ENCODE data around the gene PDE4A. TPM values are rescaled to one million over a fixed set of nuclear protein-coding genes. Genes with fewer than 3 reads are reported as not detected.
"Not testable (repeated sequence)": the region's sequence is repeated elsewhere in the genome, so short reads cannot be mapped to it uniquely, and the experiment has no call there.

The PDE4A gene
- polyA plus RNA-seq, 2 of the 4 experiments (the other 2 are of a cell fraction): 1.2 to 3.7 TPM

- Histone ChIP-seq H3K4me3 (no peak overlapping the region), H3K4me1 (no peaks in the 10 kb centered on the region), H3K9me3 (no peaks in the 10 kb centered on the region), H3K27ac (no peak overlapping the region), H3K4me2 (no peak overlapping the region)
- CTCF ChIA-PET: interaction anchor here (1.4 to 1.5 kb wide), 2 partner anchors 19 to 31 kb away, joined by 3 to 4 read pairs; no protein-coding TSS in a partner anchor
- ATAC-seq (no peak), FAIRE-seq (no peak), DNase-seq (ENCODE audit: low read depth in 1 of 2, low spot score in 1 of 2) (no peak)
- WGBS (ENCODE audit: missing lambda C conversion rate): 55% methylated on average over 2 of the region's 25 CpGs
- POLR2A ChIA-PET: no interaction called here
- TF ChIP-seq TP53 (CRISPR knock-in tag; IDR thresholded peaks at IDR 0.05) (no peak), ZNF302 (CRISPR knock-in tag; IDR thresholded peaks at IDR 0.05) (no peak), RNF2 (IDR thresholded peaks at IDR 0.05; ENCODE audit: borderline replicate concordance, low read depth) (no peak), ATOH8 (CRISPR knock-in tag; IDR thresholded peaks at IDR 0.05; ENCODE audit: low read depth) (no peak), ZFP36 (IDR thresholded peaks at IDR 0.05; ENCODE audit: borderline replicate concordance, partially characterized antibody) (no peak), CHD4 (IDR thresholded peaks at IDR 0.05; ENCODE audit: borderline replicate concordance) (no peak)
Observed at GRCh38 chr19:10452726-10453618, 32.6 kb downstream of the PDE4A start.

DNA sequence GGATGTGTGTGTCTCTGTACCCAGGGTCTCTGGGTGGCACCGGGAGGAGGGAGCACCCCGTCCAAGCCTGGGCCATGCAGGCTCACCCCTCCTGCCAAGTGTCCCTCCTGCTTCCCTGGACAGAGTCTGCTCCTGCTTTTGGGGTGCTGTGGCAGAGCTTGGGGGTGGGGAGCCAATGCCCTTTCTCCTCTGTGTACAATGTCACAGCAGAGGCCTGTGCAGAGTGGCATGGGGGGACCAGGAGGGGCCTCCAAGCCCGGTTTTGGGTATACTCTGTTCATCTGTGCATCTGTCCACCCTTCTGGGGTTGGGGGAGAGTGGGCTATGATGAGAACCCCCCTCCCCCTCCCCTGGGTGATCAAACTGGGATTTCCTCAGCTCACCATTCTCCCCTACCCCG lies 33.5 kb downstream of the PDE4A start:
- WGBS (ENCODE audit: missing lambda C conversion rate): 38% methylated on average over 2 of the region's 4 CpGs

GRCh38 chr19:10454267-10454666 lies 33.9 kb downstream of the PDE4A start:
- no peak overlapping the region for H3K27ac ChIP-seq
- H3K4me2 ChIP-seq: no peak overlapping the region
- DNase-seq (ENCODE audit: low read depth in 1 of 2, low spot score in 1 of 2): peak in 1 of 2 experiments; percentile 36
- WGBS (ENCODE audit: missing lambda C conversion rate): 65% methylated on average over 2 of the region's 5 CpGs
- no peak overlapping the region for H3K4me3 ChIP-seq
- no peaks in the 10 kb centered on the region for H3K4me1 ChIP-seq
- ChIA-PET POLR2A (no interaction called here), CTCF (interaction anchor here (0.6 to 1.5 kb wide), 4 partner anchors 16 to 50 kb away, joined by 3 to 4 read pairs (median 3); no protein-coding TSS in a partner anchor)
- TF ChIP-seq ESRRA (IDR thresholded peaks at IDR 0.05; ENCODE audit: borderline replicate concordance, low read length) (no peak), RFX5 (IDR thresholded peaks at IDR 0.05) (peak; percentile 95)
- no peaks in the 10 kb centered on the region for H3K9me3 ChIP-seq
- no peak for FAIRE-seq
- ATAC-seq: peak in 1 of 2 experiments; percentile 47; a peak in 3 of 6 replicates

More for the DNA sequence above, 33.5 kb downstream of the PDE4A start:
- no peak for ATAC-seq
- DNase-seq (ENCODE audit: low read depth in 1 of 2, low spot score in 1 of 2): no peak
- CTCF ChIA-PET: interaction anchor here (1.4 to 1.5 kb wide), 2 partner anchors 18 to 32 kb away, joined by 3 to 4 read pairs; no protein-coding TSS in a partner anchor
- H3K9me3 ChIP-seq: no peaks in the 10 kb centered on the region
- no peak for FAIRE-seq
- TF ChIP-seq CHD2 (IDR thresholded peaks at IDR 0.05; ENCODE audit: low read length, partially characterized antibody) (no peak), TFCP2L1 (CRISPR knock-in tag; IDR thresholded peaks at IDR 0.05) (no peak), BHLHE40 (IDR thresholded peaks at IDR 0.05; ENCODE audit: low read depth, low read length) (no peak), EP300 (IDR thresholded peaks at IDR 0.05) (no peak), FOSB (CRISPR knock-in tag; IDR thresholded peaks at IDR 0.05) (no peak), EHMT2 (IDR thresholded peaks at IDR 0.05; ENCODE audit: low read depth) (no peak), HOXB13 (CRISPR knock-in tag; IDR thresholded peaks at IDR 0.05; ENCODE audit: low read depth) (no peak), NFE2L2 (conservative IDR thresholded peaks at IDR 0.05; ENCODE audit: low read length) (no peak)
- TF ChIP-seq, protein P1, sequence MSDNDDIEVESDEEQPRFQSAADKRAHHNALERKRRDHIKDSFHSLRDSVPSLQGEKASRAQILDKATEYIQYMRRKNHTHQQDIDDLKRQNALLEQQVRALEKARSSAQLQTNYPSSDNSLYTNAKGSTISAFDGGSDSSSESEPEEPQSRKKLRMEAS (IDR thresholded peaks at IDR 0.05): no peak
- POLR2A ChIA-PET: no interaction called here
- H3K4me1 ChIP-seq: no peaks in the 10 kb centered on the region
- no peak overlapping the region for H3K4me2 ChIP-seq
- no peak overlapping the region for H3K4me3 ChIP-seq
- H3K27ac ChIP-seq: no peak overlapping the region

DNA sequence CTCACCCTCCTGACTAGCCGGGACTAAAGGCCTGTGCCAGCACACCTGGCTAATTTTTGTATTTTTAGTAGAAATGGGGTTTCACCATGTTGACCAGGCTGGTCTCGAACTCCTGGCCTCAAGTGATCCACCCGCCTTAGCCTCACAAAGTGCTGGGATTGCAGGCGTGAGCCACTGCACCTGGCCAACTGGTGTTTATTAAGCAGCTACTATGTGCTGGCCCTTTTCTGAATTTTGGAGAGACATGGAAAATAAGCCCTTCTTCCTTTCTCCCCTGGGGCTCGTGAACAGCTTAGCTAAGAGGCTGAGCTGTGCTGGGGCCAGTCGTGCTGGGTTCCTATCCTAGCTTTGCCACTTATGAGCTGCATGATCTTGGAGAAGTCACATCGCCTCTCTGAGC lies 38.4 kb downstream of the PDE4A start:
- H3K9me3 ChIP-seq; H3K4me1 ChIP-seq; POLR2A ChIA-PET; DNase-seq (ENCODE audit: low read depth in 1 of 2, low spot score in 1 of 2); ATAC-seq; H3K4me2 ChIP-seq; H3K27ac ChIP-seq; CTCF ChIA-PET; FAIRE-seq; H3K4me3 ChIP-seq: not testable (repeated sequence)
- WGBS (ENCODE audit: missing lambda C conversion rate): 86% methylated on average over 7 of the region's 7 CpGs

Measured in A549 (cell line).